ENCODE data around the gene MELTF.

MELTF gene

DNA sequence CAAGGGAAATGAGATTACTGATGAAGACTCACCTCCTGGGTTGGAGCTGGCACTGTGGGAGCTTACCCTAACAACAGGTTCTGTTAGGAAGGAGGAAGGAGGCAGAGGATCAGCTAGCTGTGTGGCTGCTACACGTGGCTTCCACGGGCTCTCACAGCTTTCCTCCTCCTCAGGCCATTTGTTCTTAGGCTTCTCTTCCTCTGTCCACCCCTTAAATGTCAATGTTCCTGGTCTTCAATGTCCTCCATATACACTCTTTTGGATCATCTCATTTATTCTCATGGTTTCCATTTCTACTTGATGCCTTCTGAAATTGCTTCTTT lies 66.0 kb downstream of the MELTF start:
- TF ChIP-seq BACH2 (CRISPR knock-in tag; IDR thresholded peaks at IDR 0.05; ENCODE audit: borderline replicate concordance) = no peak
- TF ChIP-seq TCF4 (CRISPR knock-in tag; IDR thresholded peaks at IDR 0.05; ENCODE audit: borderline replicate concordance) = no peak
- TF ChIP-seq CSDC2 (CRISPR knock-in tag; IDR thresholded peaks at IDR 0.05) = no peak
- TF ChIP-seq ZNF70 (CRISPR knock-in tag; IDR thresholded peaks at IDR 0.05) = no peak
- no peak for TF ChIP-seq PPARA (CRISPR knock-in tag; IDR thresholded peaks at IDR 0.05; ENCODE audit: borderline replicate concordance)
- TF ChIP-seq POU6F1 (CRISPR knock-in tag; IDR thresholded peaks at IDR 0.05; ENCODE audit: borderline replicate concordance, low read depth) = no peak
- no peak for TF ChIP-seq ZNF8 (CRISPR knock-in tag; IDR thresholded peaks at IDR 0.05)
- TF ChIP-seq RARB (CRISPR knock-in tag; IDR thresholded peaks at IDR 0.05) = no peak
- TF ChIP-seq, protein P1, sequence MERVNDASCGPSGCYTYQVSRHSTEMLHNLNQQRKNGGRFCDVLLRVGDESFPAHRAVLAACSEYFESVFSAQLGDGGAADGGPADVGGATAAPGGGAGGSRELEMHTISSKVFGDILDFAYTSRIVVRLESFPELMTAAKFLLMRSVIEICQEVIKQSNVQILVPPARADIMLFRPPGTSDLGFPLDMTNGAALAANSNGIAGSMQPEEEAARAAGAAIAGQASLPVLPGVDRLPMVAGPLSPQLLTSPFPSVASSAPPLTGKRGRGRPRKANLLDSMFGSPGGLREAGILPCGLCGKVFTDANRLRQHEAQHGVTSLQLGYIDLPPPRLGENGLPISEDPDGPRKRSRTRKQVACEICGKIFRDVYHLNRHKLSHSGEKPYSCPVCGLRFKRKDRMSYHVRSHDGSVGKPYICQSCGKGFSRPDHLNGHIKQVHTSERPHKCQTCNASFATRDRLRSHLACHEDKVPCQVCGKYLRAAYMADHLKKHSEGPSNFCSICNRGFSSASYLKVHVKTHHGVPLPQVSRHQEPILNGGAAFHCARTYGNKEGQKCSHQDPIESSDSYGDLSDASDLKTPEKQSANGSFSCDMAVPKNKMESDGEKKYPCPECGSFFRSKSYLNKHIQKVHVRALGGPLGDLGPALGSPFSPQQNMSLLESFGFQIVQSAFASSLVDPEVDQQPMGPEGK (CRISPR knock-in tag; IDR thresholded peaks at IDR 0.05; ENCODE audit: borderline replicate concordance) = no peak
- no peak for TF ChIP-seq CREB5 (CRISPR knock-in tag; IDR thresholded peaks at IDR 0.05; ENCODE audit: low read depth)
- TF ChIP-seq OSR1 (CRISPR knock-in tag; IDR thresholded peaks at IDR 0.05) = no peak
- no peak for TF ChIP-seq ZC3H10 (CRISPR knock-in tag; IDR thresholded peaks at IDR 0.05)
- TF ChIP-seq ISL1 (CRISPR knock-in tag; IDR thresholded peaks at IDR 0.05) = no peak
- TF ChIP-seq TOX (CRISPR knock-in tag; IDR thresholded peaks at IDR 0.05; ENCODE audit: borderline replicate concordance) = no peak
- TF ChIP-seq ARNTL (CRISPR knock-in tag; IDR thresholded peaks at IDR 0.05; ENCODE audit: borderline replicate concordance, low read depth) = no peak
- TF ChIP-seq, protein P2, sequence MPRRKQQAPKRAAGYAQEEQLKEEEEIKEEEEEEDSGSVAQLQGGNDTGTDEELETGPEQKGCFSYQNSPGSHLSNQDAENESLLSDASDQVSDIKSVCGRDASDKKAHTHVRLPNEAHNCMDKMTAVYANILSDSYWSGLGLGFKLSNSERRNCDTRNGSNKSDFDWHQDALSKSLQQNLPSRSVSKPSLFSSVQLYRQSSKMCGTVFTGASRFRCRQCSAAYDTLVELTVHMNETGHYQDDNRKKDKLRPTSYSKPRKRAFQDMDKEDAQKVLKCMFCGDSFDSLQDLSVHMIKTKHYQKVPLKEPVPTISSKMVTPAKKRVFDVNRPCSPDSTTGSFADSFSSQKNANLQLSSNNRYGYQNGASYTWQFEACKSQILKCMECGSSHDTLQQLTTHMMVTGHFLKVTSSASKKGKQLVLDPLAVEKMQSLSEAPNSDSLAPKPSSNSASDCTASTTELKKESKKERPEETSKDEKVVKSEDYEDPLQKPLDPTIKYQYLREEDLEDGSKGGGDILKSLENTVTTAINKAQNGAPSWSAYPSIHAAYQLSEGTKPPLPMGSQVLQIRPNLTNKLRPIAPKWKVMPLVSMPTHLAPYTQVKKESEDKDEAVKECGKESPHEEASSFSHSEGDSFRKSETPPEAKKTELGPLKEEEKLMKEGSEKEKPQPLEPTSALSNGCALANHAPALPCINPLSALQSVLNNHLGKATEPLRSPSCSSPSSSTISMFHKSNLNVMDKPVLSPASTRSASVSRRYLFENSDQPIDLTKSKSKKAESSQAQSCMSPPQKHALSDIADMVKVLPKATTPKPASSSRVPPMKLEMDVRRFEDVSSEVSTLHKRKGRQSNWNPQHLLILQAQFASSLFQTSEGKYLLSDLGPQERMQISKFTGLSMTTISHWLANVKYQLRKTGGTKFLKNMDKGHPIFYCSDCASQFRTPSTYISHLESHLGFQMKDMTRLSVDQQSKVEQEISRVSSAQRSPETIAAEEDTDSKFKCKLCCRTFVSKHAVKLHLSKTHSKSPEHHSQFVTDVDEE (CRISPR knock-in tag; IDR thresholded peaks at IDR 0.05) = no peak
- TF ChIP-seq ZNF565 (CRISPR knock-in tag; conservative IDR thresholded peaks at IDR 0.05; ENCODE audit: low read depth) = no peak
- no peak for ATAC-seq

GRCh38 chr3:196962930-196963630 lies 66.5 kb downstream of the MELTF start:
- ATAC-seq = no peak
- TF ChIP-seq ZNF565 (CRISPR knock-in tag; conservative IDR thresholded peaks at IDR 0.05; ENCODE audit: low read depth) (no peak), SNAI2 (CRISPR knock-in tag; IDR thresholded peaks at IDR 0.05) (no peak), PPARA (CRISPR knock-in tag; IDR thresholded peaks at IDR 0.05; ENCODE audit: borderline replicate concordance) (no peak), ZC3H10 (CRISPR knock-in tag; IDR thresholded peaks at IDR 0.05) (no peak), ARNTL (CRISPR knock-in tag; IDR thresholded peaks at IDR 0.05; ENCODE audit: borderline replicate concordance, low read depth) (no peak), TOX (CRISPR knock-in tag; IDR thresholded peaks at IDR 0.05; ENCODE audit: borderline replicate concordance) (no peak), CSDC2 (CRISPR knock-in tag; IDR thresholded peaks at IDR 0.05) (no peak), OSR1 (CRISPR knock-in tag; IDR thresholded peaks at IDR 0.05) (no peak), ISL1 (CRISPR knock-in tag; IDR thresholded peaks at IDR 0.05) (no peak), BACH2 (CRISPR knock-in tag; IDR thresholded peaks at IDR 0.05; ENCODE audit: borderline replicate concordance) (no peak), RARB (CRISPR knock-in tag; IDR thresholded peaks at IDR 0.05) (no peak), ZNF8 (CRISPR knock-in tag; IDR thresholded peaks at IDR 0.05) (no peak), ZNF70 (CRISPR knock-in tag; IDR thresholded peaks at IDR 0.05) (no peak), ZFP3 (CRISPR knock-in tag; IDR thresholded peaks at IDR 0.05) (no peak), GLIS3 (CRISPR knock-in tag; IDR thresholded peaks at IDR 0.05) (no peak), POU6F1 (CRISPR knock-in tag; IDR thresholded peaks at IDR 0.05; ENCODE audit: borderline replicate concordance, low read depth) (no peak)
- TF ChIP-seq, protein P2 (CRISPR knock-in tag; IDR thresholded peaks at IDR 0.05) = no peak
- TF ChIP-seq, protein P3, sequence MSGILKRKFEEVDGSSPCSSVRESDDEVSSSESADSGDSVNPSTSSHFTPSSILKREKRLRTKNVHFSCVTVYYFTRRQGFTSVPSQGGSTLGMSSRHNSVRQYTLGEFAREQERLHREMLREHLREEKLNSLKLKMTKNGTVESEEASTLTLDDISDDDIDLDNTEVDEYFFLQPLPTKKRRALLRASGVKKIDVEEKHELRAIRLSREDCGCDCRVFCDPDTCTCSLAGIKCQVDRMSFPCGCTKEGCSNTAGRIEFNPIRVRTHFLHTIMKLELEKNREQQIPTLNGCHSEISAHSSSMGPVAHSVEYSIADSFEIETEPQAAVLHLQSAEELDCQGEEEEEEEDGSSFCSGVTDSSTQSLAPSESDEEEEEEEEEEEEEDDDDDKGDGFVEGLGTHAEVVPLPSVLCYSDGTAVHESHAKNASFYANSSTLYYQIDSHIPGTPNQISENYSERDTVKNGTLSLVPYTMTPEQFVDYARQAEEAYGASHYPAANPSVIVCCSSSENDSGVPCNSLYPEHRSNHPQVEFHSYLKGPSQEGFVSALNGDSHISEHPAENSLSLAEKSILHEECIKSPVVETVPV (CRISPR knock-in tag; IDR thresholded peaks at IDR 0.05) = no peak
- TF ChIP-seq, protein P1 (CRISPR knock-in tag; IDR thresholded peaks at IDR 0.05; ENCODE audit: borderline replicate concordance) = no peak
